Measurements from ENCODE around the gene MAD1L1.

- TF ChIP-seq POLR2A (IDR thresholded peaks at IDR 0.05): no peak
- TF ChIP-seq, protein P1, sequence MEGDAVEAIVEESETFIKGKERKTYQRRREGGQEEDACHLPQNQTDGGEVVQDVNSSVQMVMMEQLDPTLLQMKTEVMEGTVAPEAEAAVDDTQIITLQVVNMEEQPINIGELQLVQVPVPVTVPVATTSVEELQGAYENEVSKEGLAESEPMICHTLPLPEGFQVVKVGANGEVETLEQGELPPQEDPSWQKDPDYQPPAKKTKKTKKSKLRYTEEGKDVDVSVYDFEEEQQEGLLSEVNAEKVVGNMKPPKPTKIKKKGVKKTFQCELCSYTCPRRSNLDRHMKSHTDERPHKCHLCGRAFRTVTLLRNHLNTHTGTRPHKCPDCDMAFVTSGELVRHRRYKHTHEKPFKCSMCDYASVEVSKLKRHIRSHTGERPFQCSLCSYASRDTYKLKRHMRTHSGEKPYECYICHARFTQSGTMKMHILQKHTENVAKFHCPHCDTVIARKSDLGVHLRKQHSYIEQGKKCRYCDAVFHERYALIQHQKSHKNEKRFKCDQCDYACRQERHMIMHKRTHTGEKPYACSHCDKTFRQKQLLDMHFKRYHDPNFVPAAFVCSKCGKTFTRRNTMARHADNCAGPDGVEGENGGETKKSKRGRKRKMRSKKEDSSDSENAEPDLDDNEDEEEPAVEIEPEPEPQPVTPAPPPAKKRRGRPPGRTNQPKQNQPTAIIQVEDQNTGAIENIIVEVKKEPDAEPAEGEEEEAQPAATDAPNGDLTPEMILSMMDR (IDR thresholded peaks at IDR 0.05): no peak
These were observed 170.1 kb downstream of the MAD1L1 start for GRCh38 chr7:2062648-2063047.
